Smooth muscle cell (in vitro differentiated cells): Measurements from ENCODE around the gene STEAP2. TPM values are rescaled to one million over a fixed set of nuclear protein-coding genes. Genes with fewer than 3 reads are reported as not detected.

Experiments
- DNase-seq: peaks from one replicate; lab custom pipeline; 2025; ENCODE audit not compliant: unreplicated experiment; lab: John Stamatoyannopoulos, UW
- H2AFZ ChIP-seq: fragments of 200-600 bp; sonication (generic); 2 replicates; pipeline ENCODE4 v1.6.0; 2016; ENCODE audit warnings: antibody characterized with exemption, low read depth, mild to moderate bottlenecking
- H3F3A ChIP-seq: fragments of 200-600 bp; sonication (generic); 2 replicates; pipeline ENCODE4 v1.6.0; 2017; ENCODE audit warnings: antibody characterized with exemption, low read depth
- H3K27ac ChIP-seq: fragments of 200-600 bp; sonication (generic); 2 replicates; pipeline ENCODE4 v1.5.1; 2016; ENCODE audit warnings: low read depth, mild to moderate bottlenecking
- H3K27me3 ChIP-seq: fragments of 200-600 bp; sonication (generic); 2 replicates; pipeline ENCODE4 v1.6.1; 2016; ENCODE audit warnings: low read depth, mild to moderate bottlenecking
- H3K36me3 ChIP-seq: fragments of 200-600 bp; sonication (generic); 2 replicates; pipeline ENCODE4 v1.5.1; 2016; ENCODE audit warnings: low read depth
- H3K4me1 ChIP-seq: fragments of 200-600 bp; sonication (generic); 2 replicates; pipeline ENCODE4 v1.5.1; 2016; ENCODE audit warnings: low read depth
- H3K4me2 ChIP-seq: fragments of 200-600 bp; sonication (generic); 2 replicates; pipeline ENCODE4 v1.6.0; 2016; ENCODE audit warnings: mild to moderate bottlenecking
- H3K4me3 ChIP-seq: fragments of 200-600 bp; sonication (generic); 2 replicates; pipeline ENCODE4 v1.5.1; 2016; ENCODE audit warnings: mild to moderate bottlenecking
- H3K79me2 ChIP-seq: fragments of 200-600 bp; sonication (generic); 2 replicates; pipeline ENCODE4 v1.6.0; 2016; ENCODE audit warnings: low read depth, mild to moderate bottlenecking
- H3K9ac ChIP-seq: fragments of 200-600 bp; sonication (generic); 2 replicates; pipeline ENCODE4 v1.6.0; 2016; ENCODE audit warnings: low read depth
- H3K9me3 ChIP-seq: fragments of 200-600 bp; sonication (generic); replicated peaks from 2 replicates; pipeline ENCODE4 v1.5.1; 2016; ENCODE audit warnings: low read depth
- H4K20me1 ChIP-seq: fragments of 200-600 bp; sonication (generic); 2 replicates; pipeline ENCODE4 v1.6.0; 2016; ENCODE audit warnings: low read depth
- WGBS: methylation state at CpG from one replicate; pipeline ENCODE4 v1.1.7; 2016; ENCODE audit warnings: low lambda C conversion rate; 5-methylcytosine and 5-hydroxymethylcytosine counted together
- polyA plus RNA-seq: library from polyadenylated mRNA; unstranded; fragments of >200 nt; fragmentation: Nextera tagmentation; extraction: Ambion mirVana; gene quantifications from 2 replicates; pipeline ENCODE4 v1.2.1, GENCODE V29; 2016
- total RNA-seq: library from RNA; depleted of rRNA; stranded (reverse); fragments of >200 nt; gene quantifications from 2 replicates; pipeline ENCODE4 v1.2.3, GENCODE V29; 2014
- TF ChIP-seq, protein P1 (sequence below): fragments of 200-600 bp; sonication (generic); IDR thresholded peaks from 2 replicates; pipeline ENCODE4 v1.5.1; 2017; ENCODE audit warnings: borderline replicate concordance, mild to moderate bottlenecking, antibody characterized with exemption; ENCODE audit not compliant: insufficient read depth, poor library complexity, severe bottlenecking

The STEAP2 gene
- total and polyA plus RNA-seq, 2 experiments from 2014 or later, result 1.0 TPM; not detected in 1

DNA sequence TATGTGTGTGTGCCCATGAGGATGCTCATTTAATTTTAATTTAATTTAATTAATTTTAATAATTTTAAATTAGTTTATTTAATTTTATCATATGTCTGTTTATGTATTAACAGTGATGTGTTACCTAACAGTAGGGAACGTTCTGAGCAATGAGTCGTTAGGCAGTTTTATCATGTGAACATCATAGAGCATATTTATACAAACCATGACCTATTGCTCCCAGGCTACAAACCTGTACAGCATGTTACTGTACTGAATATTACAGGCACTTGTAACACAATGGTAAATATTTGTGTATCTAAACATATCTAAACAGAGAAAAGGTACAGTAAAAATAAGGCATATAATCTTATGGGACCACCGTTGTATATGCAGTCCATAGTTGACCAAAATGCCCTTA is 19.8 kb downstream of the STEAP2 start:
- 92% methylated on average over 3 of the region's 3 CpGs for WGBS
- Histone ChIP-seq H3K4me2 (no peak overlapping the region), H3F3A (no peaks in the 10 kb centered on the region), H2AFZ (no peak overlapping the region), H4K20me1 (no peaks in the 10 kb centered on the region), H3K27ac (no peak overlapping the region), H3K4me3 (no peak overlapping the region), H3K79me2 (no peaks in the 10 kb centered on the region), H3K4me1 (no peaks in the 10 kb centered on the region), H3K27me3 (no peaks in the 10 kb centered on the region), H3K36me3 (no peaks in the 10 kb centered on the region), H3K9me3 (no peaks in the 10 kb centered on the region), H3K9ac (no peak overlapping the region)
- TF ChIP-seq, protein P1, sequence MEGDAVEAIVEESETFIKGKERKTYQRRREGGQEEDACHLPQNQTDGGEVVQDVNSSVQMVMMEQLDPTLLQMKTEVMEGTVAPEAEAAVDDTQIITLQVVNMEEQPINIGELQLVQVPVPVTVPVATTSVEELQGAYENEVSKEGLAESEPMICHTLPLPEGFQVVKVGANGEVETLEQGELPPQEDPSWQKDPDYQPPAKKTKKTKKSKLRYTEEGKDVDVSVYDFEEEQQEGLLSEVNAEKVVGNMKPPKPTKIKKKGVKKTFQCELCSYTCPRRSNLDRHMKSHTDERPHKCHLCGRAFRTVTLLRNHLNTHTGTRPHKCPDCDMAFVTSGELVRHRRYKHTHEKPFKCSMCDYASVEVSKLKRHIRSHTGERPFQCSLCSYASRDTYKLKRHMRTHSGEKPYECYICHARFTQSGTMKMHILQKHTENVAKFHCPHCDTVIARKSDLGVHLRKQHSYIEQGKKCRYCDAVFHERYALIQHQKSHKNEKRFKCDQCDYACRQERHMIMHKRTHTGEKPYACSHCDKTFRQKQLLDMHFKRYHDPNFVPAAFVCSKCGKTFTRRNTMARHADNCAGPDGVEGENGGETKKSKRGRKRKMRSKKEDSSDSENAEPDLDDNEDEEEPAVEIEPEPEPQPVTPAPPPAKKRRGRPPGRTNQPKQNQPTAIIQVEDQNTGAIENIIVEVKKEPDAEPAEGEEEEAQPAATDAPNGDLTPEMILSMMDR, result no peak
- DNase-seq, result no peak

DNA sequence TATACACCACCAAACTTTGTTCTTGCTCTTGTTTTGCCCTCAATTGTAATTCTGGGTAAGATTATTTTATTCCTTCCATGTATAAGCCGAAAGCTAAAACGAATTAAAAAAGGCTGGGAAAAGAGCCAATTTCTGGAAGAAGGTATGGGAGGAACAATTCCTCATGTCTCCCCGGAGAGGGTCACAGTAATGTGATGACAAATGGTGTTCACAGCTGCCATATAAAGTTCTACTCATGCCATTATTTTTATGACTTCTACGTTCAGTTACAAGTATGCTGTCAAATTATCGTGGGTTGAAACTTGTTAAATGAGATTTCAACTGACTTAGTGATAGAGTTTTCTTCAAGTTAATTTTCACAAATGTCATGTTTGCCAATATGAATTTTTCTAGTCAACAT is 20.9 kb downstream of the STEAP2 start:
- no peaks in the 10 kb centered on the region for H3K27me3 ChIP-seq
- H2AFZ ChIP-seq, result no peak overlapping the region
- 82% methylated on average over 5 of the region's 5 CpGs for WGBS
- H4K20me1 ChIP-seq, result no peaks in the 10 kb centered on the region
- no peaks in the 10 kb centered on the region for H3K9me3 ChIP-seq
- H3K4me3 ChIP-seq, result no peak overlapping the region
- H3K27ac ChIP-seq, result no peak overlapping the region
- H3F3A ChIP-seq, result no peaks in the 10 kb centered on the region
- no peak for DNase-seq
- H3K4me2 ChIP-seq, result no peak overlapping the region
- TF ChIP-seq, protein P1, result no peak
- H3K9ac ChIP-seq, result no peak overlapping the region
- no peaks in the 10 kb centered on the region for H3K79me2 ChIP-seq
- no peaks in the 10 kb centered on the region for H3K4me1 ChIP-seq
- H3K36me3 ChIP-seq, result no peaks in the 10 kb centered on the region

DNA sequence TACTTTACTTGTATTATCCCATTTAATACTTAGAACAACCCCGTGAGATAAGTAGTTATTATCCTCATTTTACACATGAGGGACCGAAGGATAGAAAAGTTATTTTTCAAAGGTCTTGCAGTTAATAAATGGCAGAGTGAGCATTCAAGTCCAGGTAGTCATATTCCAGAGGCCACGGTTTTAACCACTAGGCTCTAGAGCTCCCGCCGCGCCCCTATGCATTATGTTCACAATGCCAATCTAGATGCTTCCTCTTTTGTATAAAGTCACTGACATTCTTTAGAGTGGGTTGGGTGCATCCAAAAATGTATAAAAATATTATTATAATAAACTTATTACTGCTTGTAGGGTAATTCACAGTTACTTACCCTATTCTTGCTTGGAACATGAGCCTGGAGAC is 22.0 kb downstream of the STEAP2 start:
- TF ChIP-seq, protein P1, result no peak
- H3K27me3 ChIP-seq, result no peaks in the 10 kb centered on the region
- H3K4me1 ChIP-seq, result no peaks in the 10 kb centered on the region
- no peak for DNase-seq
- H3K36me3 ChIP-seq, result no peaks in the 10 kb centered on the region
- H4K20me1 ChIP-seq, result no peaks in the 10 kb centered on the region
- H3K9me3 ChIP-seq, result no peaks in the 10 kb centered on the region
- no peak overlapping the region for H2AFZ ChIP-seq
- no peaks in the 10 kb centered on the region for H3K79me2 ChIP-seq
- no peak overlapping the region for H3K27ac ChIP-seq
- H3K4me3 ChIP-seq, result no peak overlapping the region
- H3K9ac ChIP-seq, result no peak overlapping the region
- H3F3A ChIP-seq, result no peaks in the 10 kb centered on the region
- WGBS, result 94% methylated on average over 6 of the region's 6 CpGs
- no peak overlapping the region for H3K4me2 ChIP-seq

DNA sequence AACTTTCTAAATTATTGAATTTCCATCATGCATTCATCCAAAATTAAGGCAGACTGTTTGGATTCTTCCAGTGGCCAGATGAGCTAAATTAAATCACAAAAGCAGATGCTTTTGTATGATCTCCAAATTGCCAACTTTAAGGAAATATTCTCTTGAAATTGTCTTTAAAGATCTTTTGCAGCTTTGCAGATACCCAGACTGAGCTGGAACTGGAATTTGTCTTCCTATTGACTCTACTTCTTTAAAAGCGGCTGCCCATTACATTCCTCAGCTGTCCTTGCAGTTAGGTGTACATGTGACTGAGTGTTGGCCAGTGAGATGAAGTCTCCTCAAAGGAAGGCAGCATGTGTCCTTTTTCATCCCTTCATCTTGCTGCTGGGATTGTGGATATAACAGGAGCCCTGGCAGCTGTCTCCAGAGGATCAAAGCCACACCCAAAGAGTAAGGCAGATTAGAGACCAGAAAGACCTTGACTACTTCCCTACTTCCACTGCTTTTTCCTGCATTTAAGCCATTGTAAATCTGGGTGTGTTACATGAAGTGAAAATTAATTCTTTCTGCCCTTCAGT is 25.3 kb downstream of the STEAP2 start:
- Histone ChIP-seq H3K79me2 (no peaks in the 10 kb centered on the region), H3F3A (no peaks in the 10 kb centered on the region), H3K27ac (no peak overlapping the region), H3K27me3 (no peaks in the 10 kb centered on the region), H3K36me3 (no peaks in the 10 kb centered on the region), H3K9me3 (no peaks in the 10 kb centered on the region), H2AFZ (no peak overlapping the region), H4K20me1 (no peaks in the 10 kb centered on the region), H3K9ac (no peak overlapping the region), H3K4me1 (no peaks in the 10 kb centered on the region), H3K4me3 (no peak overlapping the region), H3K4me2 (no peak overlapping the region)
- DNase-seq, result no peak
- TF ChIP-seq, protein P1, result no peak
- 89% methylated on average over 1 of the region's 1 CpG for WGBS
